ENCODE results near the gene TBC1D22B.
"Not testable (repeated sequence)": the region's sequence is repeated elsewhere in the genome, so short reads cannot be mapped to it uniquely, and the experiment has no call there.

TBC1D22B gene

DNA sequence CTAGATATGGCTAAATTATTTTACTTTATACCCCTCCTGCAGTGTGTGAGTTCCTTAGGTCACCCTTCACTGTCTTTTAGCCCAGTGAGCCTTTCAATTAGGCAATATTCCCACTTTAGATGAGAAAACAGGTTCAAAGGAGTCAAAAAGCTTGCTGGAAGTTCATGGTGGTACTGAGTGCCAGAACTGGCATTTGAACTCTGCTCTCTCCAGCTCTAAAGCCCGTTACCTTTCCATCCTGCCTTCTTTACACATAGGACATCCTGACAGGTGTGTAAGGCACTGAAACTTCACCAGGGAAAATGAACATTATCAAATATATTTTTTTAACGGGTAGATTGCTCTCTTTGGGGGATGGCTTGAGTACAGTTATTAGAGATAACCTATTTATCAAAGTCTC, 11.5 kb downstream of the TBC1D22B start:
- no peak for DNase-seq

DNA sequence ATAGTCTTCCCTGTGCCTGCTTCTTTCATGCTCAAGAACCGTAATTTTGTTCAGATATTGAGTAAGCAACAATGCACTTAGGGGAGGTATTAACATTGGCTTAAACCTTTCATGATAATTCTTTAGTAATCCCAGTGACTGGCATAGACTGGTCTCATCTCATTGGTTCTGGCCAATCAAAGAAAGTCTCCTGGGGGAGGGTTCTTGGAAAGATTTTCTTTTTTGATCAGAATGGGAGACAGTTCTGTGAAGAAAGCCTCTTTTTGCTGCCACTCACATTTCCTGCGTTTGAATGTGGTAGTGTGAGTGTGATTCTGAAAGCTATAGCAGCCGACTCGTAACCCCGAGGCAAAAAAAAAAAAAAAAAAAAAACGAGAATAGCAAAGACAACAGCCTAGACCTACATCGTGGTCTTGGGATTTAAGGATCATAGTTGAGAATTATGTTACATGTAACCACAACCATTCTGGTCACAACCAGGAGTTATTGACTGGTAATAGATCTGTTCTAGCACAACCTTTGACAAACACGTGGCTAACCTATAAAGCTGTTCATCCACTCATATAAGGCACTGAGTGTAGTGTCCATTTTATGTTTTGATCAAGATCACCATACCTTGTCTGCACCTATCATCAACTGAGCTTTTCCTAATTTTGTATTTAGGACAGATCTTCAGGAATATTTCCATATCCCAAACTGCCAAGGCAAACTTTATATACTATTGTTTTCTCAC, 15.4 kb downstream of the TBC1D22B start:
- no peak for DNase-seq

DNA sequence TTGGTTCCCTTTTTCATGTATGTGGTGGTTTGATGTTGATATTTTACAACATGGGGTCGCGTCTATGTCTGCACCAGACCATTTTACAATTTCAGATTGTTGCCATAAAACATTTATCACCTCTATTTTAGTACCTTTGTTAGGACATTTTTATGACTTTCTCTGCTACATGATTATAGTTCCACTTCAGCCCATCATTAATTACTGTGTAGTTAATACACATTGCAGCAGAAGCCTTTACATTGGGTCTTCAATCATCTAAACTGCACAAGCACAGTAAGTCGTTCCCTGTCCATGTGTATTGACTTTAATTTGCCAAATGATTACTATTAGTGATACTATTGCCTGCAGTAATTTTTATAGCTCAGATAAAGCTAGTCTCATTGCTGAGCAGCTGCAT, 16.1 kb downstream of the TBC1D22B start:
- DNase-seq, result no peak

DNA sequence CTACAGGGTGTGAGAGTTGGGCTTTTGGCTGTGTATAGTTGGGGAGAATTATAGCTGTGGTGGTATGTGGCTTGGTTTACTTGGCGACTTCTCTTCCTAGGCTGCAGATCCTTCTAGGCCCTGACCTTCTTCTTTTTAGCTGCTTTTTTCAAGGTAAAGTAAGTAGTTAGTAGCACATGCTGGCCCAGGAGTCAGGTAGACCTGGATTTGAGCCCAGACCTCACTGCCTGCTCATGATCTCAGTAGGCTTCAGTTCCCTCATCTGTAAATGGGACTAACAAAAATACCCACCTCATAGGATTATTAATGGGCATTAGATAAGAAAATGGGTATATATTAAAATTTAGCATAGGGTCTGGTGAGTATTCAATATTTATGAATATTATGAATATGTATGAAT, 17.8 kb downstream of the TBC1D22B start:
- no peak for DNase-seq

DNA sequence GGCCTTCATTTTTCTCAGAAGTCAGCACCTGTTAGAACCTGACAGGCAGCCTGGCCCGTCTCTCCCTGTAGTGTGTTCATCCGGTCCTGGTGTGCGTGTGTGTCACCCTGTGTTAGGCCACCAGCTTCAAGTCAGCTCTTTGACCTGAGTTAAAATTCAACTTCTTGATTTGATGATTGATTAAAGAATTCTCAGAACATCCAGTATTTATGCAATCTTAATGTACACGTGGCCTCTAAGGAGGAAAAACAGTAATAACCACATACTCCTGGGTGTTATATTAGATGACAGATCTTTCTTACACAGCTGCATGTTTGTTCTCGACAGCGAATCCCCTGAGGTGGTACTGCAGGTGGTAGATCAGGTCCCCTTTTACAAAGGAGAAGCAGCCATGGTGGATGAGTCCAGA, 19.4 kb downstream of the TBC1D22B start:
- no peak for DNase-seq

DNA sequence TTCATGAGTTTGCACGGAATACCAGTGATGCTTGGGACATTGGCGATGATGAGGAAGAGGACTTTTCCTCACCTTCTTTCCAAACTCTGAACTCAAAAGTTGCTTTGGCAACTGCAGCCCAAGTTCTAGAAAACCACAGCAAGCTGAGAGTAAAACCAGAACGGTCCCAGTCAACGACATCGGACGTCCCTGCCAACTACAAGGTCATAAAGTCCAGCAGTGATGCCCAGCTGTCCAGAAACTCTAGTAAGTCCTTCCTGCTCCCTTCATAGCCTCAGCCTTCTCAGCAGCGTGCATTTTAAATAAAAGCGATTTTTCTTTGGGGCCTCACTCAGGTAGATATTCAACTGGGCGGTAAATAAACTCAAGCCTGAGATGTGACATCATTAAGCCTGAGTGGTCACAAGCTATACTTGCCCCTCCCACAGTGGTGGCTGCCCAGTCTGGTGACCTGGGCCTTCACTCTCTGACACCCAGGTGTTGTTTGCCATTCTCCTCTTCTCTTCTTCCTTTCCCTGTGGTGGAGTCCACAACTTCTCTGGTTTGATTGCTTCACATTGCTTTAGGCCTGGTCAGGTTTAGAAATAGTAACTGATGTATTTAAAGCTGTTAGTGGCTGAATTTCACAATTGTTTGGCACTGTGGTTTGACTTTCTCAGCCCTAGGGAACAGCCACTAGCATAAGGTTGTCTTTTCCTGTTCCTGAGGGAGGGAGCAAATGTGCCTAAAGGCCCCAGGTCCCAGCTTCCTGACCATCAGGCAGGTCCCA, 22.0 kb downstream of the TBC1D22B start:
- DNase-seq, result no peak

DNA sequence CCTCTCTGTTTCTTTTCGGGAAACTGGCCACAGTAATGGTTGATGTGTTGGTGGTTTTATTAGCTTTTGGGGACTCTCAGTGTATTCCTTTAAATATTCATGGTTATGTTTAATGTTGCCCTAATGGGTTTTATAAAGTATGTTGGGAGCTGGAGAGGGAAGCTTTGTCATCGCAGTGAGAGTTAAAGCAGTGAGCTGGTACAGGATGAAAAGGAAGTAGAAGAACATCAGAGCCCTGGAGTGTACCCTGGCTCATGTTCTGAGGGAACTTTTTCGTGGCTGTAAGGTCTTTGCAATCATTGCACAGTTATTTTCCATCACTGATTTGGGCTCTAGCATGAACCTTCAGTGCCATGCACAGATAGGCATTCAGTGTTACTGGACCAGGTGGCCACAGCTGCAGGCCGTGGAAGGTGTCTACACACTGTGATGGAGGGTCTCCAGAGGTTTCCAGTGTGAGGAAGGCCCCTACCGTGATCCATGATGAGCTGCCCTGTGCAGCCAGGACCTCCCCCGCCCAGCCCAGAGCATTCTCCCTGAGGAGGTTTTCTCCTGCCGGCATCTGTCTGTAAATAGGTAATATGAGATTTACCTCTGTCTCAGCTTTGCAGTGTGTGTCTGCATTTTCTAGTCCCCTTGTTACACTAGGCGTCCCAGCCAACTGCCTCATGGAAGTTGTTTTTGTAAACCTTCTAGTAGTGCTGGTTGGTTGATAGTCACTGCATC, 22.8 kb downstream of the TBC1D22B start:
- no peak for DNase-seq

DNA sequence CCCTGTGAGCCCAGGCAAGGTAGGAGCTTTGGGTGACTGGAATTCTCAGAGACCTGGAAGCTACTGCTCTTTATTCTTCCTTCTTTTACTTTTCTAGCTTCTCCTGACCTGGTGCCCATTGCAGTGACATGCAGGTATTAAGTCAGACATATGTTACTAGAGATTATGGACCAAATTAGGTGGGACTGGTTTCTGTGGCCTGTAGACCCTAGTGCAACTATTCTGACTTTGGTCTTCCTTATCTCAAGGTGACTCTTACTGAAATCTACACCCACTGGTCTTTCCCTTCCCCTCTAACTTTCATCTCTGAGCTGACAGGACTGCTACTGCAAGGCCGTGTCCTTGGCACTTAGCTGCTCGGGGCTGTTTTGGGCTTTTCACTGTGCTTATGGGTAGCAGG, 24.8 kb downstream of the TBC1D22B start:
- DNase-seq, result no peak

DNA sequence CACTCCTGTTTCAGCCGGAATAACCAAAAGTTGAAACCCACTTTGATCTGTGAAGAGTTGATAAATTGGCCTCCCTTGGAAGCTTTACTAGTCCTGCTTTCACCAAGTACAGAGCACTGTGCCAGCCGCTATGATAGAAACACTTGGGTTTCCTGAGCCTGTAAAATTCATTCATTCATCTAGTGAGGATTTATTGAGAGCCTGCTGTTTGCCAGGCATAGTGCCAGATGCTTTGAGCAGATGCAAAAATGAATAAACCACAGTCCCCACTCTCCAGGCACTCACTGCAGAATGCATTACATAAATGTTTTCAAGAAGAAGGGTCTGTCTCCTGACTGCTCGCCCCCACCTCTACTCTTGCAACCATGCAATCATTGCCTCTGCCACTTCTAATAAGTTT, 25.7 kb downstream of the TBC1D22B start:
- DNase-seq, result no peak

DNA sequence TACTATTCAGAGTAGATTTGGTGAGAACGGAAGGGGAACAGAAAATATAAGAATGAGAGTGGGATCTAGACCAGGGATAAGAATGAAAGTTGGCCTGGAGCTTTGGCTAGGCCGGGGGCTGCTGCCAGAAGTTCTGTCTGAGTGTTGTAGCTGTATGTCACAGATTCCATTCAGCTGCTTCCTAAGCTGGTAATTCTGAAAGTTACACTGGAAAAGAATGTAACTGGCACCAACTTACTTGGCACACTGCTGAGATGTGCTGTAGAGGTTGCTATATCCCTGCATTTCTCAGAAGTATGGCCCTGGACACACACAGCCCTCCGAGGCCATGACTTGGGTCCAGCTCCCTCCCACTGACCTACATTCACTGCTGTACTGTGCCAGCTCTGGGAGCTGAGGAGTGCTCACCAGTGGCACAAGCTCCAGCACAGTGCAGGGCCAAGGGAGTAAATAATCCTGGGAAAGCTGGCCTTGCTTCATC, 26.1 kb downstream of the TBC1D22B start:
- no peak for DNase-seq

DNA sequence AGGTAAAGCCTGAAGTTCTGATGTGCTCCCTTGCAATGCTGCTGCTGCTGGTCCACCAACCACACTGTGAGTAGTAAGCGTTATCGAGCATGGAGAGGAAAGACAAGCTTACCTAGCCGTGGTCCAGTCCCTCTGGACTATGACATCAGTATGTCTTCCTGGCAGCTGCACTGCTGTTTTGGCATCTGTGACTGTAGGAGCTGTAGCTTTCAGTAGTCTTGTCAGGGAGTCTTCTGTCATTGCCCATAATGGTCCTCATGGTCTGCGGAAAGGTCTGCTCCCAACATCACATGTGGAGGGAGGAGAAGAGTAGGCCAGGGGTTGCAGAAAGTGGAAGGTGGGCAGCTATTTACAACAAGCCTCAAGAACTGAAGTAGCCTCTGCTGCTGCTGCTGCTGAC, 27.2 kb downstream of the TBC1D22B start:
- DNase-seq, result no peak

DNA sequence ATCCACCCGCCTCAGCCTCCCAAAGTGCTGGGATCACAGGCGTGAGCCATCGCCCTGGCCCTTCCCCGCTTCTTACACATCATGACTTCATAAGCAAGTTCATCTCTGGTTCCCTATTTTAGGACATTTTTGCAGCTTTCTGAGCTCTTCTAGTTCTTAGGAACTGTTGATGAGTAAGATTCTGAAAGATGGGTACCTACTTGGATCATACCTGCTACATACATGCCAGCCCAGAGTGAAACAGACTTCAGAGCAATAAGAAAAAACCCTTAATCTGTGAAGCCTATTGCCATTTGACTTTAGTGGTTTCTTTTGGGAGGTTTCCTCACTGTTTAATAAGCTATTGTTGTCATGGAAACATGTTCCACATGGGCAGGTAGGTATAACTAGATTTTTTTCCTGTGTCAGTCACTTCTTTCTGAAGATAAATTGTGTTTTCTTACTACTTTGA, 28.3 kb downstream of the TBC1D22B start:
- no peak for DNase-seq

DNA sequence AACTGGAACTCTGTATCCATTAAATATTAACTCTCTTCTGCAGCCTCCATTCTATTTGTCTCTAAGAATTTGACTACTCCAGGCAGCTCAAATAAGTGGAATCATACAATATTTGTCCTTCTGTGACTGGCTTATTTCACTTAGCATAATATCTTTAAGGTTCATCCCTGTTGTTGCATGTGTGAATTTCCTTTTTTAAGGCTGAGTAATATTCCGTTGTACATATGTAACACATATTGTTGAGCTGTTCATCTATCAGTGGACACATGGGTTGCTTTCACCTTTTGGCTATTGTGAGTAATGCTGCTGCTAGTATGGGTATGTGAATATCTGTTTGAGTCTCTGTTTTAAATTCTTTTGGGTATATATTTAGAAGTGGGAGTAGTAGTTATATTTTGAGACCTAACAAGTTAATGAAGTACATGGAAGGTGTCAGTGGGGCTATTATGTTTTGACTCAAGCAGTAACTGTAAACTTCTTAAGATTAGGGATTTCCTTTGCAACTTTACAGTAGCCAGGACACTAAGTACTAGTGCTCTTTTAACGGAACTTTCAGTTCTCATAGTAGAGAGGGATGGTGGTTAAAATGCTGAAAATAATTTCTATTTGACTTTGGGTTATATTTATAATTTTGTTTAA, 30.1 kb downstream of the TBC1D22B start:
- DNase-seq, result no peak

DNA sequence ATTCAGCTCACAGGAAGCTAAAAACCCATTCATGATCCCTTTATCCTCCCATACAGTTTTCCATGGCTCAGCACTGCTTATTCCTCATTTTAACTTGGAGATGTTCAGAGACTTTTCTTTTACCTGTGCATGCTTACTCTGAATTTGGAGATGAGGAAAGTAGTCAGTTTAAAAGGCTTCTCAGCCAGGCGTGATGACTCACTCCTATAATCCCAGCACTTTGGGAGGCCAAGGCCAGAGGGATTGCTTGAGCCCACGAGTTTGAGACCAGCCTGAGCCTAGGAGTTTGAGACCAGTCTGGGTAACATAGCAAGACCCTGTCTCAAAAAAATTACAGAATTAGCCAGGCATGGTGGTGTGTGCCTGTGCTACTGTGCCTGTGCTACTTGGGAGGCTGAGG, 30.7 kb downstream of the TBC1D22B start:
- DNase-seq, result no peak

DNA sequence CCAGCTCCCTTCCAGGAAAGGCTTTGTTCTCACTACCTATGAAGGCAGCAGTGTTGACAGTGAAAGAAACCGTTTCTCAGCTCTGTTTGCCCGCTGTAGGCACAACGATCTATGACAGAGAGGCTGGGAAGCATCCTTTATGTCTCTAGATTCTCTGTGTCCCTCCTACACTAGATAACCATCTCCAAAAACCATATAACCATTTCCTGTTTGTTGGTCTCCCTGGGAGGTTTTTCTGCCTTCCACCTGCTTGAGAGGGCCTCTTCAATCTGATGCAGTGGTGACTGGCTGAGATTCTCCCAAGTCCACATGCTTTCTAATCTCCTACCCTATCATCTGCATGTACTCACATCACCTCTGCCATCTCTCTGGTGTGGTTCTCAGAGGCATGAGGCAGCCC, 32.4 kb downstream of the TBC1D22B start:
- no peak for DNase-seq

DNA sequence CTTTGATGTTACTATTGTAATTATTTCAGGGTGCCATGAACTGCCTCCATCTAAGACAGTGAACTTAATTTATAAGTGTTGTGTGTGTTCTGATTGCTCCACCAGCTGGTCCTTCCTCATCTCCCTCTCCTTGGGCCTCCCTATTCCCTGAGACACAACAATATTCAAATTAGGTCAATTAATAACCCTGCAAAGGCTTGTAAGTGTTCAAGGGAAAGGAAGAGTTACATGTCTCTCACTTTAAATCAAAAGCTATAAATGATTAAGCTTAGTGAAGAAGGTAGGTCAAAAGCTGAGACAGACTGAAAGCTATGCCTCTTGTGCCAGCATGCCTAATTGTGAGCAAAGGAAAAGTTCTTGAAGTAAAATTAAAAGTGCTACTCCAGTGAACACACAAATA, 35.9 kb downstream of the TBC1D22B start:
- no peak for DNase-seq

DNA sequence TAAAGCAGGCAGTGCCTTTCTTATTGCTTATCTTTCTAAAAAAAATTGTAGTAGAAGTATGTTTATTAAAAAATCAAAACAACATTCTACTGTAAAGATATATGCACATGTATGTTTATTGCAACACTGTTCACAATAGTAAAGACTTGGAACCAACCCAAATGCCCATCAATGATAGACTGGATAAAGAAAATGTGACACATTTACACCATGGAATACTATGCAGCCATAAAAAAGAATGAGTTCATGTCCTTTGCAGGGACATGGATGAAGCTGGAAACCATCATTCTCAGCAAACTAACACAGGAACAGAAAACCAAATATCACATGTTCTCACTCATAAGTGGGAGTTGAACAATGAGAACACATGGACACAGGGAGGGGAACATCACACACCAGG, 40.1 kb downstream of the TBC1D22B start:
- not testable (repeated sequence) for DNase-seq

DNA sequence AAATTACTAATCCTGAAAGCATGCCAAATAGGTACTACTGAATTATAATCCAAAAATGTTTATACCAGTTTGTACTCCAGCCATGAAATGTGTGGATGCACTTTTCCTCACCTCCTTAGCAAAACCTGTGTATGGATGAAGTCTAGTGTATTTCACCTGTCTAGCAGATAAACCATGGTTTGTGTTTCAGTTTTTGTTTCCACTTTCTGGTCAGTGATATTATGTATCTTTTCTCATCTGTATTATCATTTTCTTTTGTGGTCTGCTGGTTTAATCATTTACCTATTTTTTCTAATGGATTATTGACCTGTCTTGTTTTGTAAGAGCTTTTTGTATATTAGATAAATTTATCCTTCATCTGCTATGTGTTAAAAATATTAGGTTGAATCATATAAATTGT, 41.4 kb downstream of the TBC1D22B start:
- DNase-seq, result no peak

DNA sequence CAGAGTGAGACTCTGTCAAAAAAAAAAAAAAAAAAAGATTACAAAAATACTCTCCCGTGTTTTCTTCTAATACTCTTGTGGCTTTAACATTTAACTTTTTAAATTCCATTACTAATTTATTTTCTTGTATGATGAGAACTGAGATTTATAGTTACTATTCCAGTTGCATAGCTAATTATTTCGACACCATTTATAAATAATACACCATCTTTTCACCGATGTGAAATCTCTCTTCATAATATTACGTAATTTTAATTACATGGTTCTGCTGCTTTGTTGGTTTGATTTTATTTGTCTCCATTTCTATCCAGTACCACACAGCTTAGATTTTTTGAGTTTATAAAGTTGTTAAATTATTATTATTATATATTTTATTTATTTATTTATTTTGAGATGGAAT, 42.4 kb downstream of the TBC1D22B start:
- DNase-seq, result no peak

DNA sequence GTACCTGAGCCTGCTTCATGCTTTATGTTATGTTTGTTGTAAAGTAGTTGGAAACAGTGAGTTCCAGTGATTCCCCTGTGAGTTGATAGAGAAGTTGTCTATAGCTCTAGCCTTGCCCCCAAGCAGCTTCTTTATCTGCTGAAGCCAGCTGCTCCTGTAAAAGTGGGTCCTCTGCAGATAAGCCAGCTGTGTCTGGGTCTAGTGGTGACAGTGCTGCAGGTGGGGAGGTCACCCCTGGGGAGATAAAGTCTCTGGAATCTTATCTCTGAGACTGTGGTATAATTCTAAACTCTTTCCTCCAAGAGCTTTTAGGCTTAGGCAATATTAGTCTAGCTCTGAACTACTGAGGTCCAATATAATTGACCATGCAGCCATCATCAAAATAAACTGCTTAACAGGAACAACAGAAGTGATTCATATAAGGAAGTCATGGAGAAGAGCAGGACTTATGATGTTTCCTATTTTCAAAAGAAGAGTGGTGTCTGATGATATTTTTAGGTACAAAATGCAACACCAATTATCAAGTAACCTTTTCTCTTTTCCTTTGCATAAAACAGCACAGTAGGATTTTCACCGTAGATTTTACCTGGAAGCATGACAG, 44.6 kb downstream of the TBC1D22B start:
- DNase-seq, result no peak

DNA sequence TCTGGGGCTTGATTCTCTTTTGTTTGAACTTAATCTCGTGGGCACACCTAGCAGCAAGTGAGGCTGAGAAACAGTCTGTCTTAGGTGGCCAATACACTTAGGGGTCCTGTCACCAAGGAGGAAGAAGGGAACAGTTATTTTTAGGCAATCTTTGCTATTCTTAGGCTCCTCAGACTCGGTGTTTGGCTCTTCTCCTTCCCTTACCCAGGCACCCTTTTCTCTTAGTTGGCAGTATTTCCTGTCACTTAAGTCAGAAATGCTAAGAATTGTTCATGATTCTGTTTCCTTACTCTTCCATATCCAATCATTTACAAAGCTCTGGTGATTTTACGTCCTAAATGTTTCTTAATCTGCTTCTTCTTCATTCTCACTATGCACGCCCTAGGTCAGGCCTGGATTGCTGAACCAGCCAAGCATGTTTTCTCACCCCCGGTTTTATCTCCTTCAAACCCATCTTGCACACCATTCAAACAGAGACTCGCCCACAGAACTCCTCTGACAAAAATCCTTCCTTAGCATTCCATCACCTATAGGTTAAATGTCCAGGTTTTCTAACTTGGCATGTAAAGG, 45.6 kb downstream of the TBC1D22B start:
- no peak for DNase-seq

DNA sequence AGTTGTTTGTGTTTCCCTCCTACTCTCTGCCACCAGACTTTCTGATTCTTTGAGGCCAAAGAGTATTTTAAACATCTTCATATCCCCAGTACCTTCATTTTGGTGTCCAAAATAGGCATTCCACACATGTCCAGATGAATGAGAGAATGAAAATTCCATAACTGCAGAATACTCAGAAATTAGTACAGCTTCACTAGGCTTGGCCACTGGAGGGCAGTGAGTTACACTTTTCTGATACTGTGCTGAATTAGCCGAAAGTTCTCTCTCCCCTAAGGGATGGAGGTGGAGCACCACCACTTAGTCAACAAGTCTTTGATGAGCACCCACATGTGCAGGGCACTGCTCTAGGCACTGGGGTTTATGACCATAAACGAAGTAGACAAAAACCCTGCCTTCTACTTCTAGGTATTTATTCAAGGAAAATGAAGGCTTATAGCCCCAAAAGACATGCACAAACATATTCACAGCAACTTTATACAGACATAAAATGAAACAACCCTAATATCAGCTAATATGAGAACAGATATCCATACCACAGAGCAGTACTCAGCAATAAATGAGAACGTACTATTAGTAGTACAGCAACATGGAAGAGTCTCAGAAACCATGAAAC, 46.4 kb downstream of the TBC1D22B start:
- DNase-seq, result no peak
